NOMO-1 treated with DMSO at 0.1 percent for 48 hours (cell line): Measurements from ENCODE around the gene CTIF.
A peak's percentile ranks its signal among the peaks of the same experiment; 100 is the strongest.

ENCODE experiments used
- DNase-seq: peaks from one replicate; lab custom pipeline; 2025; ENCODE audit not compliant: unreplicated experiment; lab: John Stamatoyannopoulos, UW

CTIF gene

GRCh38 chr18:48742706-48743475 is 204.1 kb downstream of the CTIF start:
- DNase-seq, result peak; percentile 90

GRCh38 chr18:48743886-48744285 is 205.1 kb downstream of the CTIF start:
- no peak for DNase-seq

GRCh38 chr18:48745293-48745692 is 206.5 kb downstream of the CTIF start:
- DNase-seq, result no peak

GRCh38 chr18:48749768-48750167 is 210.9 kb downstream of the CTIF start:
- DNase-seq, result no peak

GRCh38 chr18:48750485-48751175 is 211.8 kb downstream of the CTIF start:
- no peak for DNase-seq

GRCh38 chr18:48751727-48752468 is 213.1 kb downstream of the CTIF start:
- no peak for DNase-seq

GRCh38 chr18:48752478-48752877 is 213.6 kb downstream of the CTIF start:
- DNase-seq, result no peak

GRCh38 chr18:48752928-48753327 is 214.1 kb downstream of the CTIF start:
- DNase-seq, result no peak

GRCh38 chr18:48753691-48754090 is 214.9 kb downstream of the CTIF start:
- DNase-seq, result no peak

GRCh38 chr18:48754559-48754958 is 215.7 kb downstream of the CTIF start:
- DNase-seq, result no peak

- DNase-seq, result no peak
These were observed 216.2 kb downstream of the CTIF start for GRCh38 chr18:48754993-48755473.

- DNase-seq, result no peak
These were observed 217.8 kb downstream of the CTIF start for GRCh38 chr18:48756511-48757226.

- DNase-seq, result no peak
These were observed 218.5 kb downstream of the CTIF start for GRCh38 chr18:48757367-48757766.

GRCh38 chr18:48757906-48758305 is 219.1 kb downstream of the CTIF start:
- no peak for DNase-seq

GRCh38 chr18:48761582-48761981 is 222.8 kb downstream of the CTIF start:
- DNase-seq, result no peak

GRCh38 chr18:48762022-48762421 is 223.2 kb downstream of the CTIF start:
- DNase-seq, result no peak

GRCh38 chr18:48762836-48763718 is 224.2 kb downstream of the CTIF start:
- no peak for DNase-seq

- DNase-seq, result no peak
These were observed 224.9 kb downstream of the CTIF start for GRCh38 chr18:48763719-48764100.

GRCh38 chr18:48765053-48765452 is 226.2 kb downstream of the CTIF start:
- DNase-seq, result no peak

- no peak for DNase-seq
These were observed 227.2 kb downstream of the CTIF start for GRCh38 chr18:48766026-48766425.
